NCI-H2081 (cell line): Measurements from ENCODE around the gene CDH7.
A peak's percentile ranks its signal among the peaks of the same experiment; 100 is the strongest.

Experiments used
- DNase-seq, 2 experiments: peaks; one replicate each; lab custom pipeline; 2025; lab: John Stamatoyannopoulos, UW

Gene CDH7

DNA sequence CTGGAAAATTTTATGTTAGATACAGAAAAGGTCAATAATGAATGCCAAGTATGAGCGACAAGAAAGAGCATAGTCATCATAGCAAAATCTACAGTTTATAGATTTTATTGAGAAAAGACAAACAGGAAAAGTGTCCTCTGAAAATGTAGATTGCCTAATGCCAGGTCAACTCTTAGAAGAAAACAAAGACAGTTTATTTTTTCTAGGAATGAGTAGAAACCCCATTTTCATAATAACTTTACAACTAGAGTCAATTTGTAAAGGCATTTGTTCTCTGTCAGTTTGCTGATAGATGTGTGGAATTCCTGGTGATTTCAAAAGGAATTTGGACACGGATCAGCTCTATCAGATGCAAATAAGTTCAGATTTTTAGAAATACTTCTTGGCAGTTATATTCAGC is 16.6 kb downstream of the CDH7 start:
- no peak for DNase-seq

- DNase-seq: no peak
Observed at GRCh38 chr18:65768120-65768778, 17.4 kb downstream of the CDH7 start.

DNA sequence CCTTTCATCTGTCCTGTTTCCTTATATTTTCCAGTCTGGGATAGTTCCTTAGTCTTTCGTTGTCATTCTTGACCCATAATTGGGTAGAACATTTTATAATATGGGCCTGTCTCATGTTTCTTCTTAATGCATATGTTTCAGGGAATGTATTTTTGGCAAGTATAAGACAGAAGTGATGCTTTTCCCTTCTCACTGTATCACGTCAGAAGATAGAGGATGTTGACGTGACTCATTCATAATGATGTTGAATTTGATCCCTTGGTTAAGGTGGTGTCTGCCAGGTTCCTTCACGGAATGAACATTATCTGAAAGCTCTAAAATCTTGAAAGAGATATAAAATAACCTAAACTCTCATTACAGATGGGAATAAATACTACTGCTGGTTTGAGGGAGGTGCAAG is 18.8 kb downstream of the CDH7 start:
- DNase-seq: no peak

- no peak for DNase-seq
Observed at GRCh38 chr18:65786474-65786873, 35.7 kb downstream of the CDH7 start.

GRCh38 chr18:65788373-65788772 is 37.6 kb downstream of the CDH7 start:
- peak; percentile 45 to 75 for DNase-seq

GRCh38 chr18:65790604-65791003 is 39.8 kb downstream of the CDH7 start:
- no peak for DNase-seq

GRCh38 chr18:65791719-65792118 is 40.9 kb downstream of the CDH7 start:
- DNase-seq: no peak

DNA sequence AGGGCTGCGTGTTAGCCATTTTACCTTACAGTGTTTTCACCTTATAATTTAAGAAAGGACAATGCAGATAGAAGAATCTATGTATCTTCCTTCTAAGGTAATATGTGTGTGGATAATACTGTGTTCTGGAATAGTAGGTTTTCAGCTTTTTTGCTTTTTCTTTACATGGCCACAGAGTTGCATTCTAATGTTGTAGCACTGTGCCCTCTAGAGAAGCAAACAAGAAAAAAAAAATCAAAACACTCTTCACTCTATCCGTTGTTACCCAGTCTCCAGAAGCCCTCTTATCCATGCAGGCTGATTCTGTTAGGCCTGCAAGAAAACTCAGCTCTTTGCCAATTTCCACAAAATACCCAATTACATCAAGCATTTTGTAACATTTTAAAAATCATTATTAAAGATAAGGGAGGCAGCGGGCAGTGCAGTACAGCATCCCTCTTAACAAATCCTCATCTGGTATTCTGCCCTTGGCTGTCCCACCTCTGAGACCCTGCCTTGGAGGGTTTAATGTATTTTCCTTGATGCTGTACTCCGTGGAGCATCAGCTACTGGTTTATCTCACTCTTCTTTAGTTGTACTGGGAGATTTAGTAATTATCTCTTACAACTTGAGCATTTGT is 41.8 kb downstream of the CDH7 start:
- DNase-seq: no peak

- DNase-seq: no peak
Observed at GRCh38 chr18:65808759-65809158, 57.9 kb downstream of the CDH7 start.

DNA sequence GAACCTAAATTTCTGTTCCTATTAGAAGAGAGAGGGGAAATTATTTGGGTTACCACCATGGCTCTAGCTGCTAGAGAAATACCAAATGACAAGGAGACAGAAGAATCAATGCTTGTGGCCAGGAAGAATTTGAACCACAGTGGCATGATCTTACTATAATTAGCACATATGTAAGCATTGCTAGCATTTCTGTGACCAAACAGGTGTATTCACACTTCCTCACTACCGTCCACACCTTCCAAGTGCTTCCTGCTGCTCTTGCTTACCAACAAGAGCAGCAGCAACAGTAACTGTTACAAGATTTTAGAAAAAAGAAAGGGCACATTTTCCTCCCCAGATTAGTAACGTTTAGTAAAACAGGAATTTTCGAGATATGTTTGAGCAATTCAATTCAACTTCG is 60.5 kb downstream of the CDH7 start:
- no peak for DNase-seq

DNA sequence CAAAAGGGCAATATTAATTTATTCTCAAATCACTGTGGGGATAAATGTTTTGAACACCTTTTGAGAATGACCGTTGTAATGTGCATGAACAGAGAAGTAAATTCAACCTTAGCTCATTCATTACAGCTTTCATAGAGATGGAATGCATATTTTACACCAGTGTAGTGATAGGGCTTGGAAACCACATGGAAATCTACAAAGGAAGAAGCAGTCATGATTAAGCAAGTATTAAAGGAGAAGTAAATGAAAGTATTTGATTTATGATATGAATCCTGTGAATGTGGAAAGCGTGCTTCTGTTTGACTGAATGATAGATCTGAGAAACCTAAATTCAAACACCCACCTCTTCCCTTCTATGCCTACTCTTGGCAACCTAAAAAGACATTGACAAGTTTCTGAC is 64.7 kb downstream of the CDH7 start:
- no peak for DNase-seq

DNA sequence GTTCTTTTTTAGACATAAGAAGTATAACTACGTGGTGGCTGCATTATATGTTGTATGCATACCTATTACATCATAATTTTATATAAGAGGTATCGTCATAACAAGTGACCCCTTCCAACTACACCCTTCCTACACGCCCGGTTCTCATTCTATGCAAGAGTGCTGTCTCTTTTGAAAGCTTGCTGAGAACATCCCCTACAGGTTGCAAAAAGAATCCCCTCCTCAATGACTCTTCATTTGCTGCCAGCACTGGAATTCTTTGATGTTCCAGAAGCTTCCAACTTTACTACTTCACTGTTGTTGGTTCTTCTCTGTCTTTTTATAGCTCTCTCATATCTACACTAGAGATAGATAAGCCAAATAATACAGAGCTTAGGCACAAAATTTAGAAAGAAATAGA is 66.4 kb downstream of the CDH7 start:
- no peak for DNase-seq

DNA sequence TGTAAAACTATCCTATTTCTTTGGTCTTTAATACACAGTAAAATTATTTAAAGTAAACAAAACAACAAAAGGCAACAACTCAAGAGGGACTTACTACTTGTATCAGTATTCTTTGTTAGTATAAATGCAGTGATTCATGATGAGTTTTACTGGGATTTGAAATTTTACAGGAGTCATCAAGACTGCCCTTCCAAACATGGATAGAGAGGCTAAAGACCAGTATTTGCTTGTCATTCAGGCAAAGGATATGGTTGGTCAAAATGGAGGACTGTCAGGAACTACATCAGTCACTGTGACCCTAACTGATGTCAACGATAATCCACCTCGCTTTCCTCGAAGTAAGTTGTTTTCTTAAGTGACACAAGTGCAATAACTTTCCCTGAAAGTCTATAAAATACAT is 71.1 kb downstream of the CDH7 start:
- no peak for DNase-seq

DNA sequence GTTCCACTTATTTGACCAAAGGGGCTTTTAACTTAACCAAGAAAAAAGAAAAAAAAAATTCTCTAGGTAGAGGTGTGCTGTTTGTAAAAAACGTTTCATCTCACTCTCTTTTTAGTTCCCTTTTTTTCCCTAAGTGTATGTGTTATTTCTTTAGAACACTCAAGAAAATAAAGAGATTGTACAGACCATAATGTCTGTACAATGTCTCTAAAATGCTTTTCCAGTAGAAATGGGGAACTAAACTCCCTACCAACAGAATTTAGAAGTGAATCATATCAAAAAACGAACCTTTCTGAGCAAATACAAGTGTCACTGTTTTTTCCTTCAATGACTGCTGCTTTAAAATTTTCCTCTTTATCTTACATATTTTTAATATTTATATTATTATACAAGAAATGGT is 72.0 kb downstream of the CDH7 start:
- no peak for DNase-seq

GRCh38 chr18:65827444-65827843 is 76.6 kb downstream of the CDH7 start:
- no peak for DNase-seq

DNA sequence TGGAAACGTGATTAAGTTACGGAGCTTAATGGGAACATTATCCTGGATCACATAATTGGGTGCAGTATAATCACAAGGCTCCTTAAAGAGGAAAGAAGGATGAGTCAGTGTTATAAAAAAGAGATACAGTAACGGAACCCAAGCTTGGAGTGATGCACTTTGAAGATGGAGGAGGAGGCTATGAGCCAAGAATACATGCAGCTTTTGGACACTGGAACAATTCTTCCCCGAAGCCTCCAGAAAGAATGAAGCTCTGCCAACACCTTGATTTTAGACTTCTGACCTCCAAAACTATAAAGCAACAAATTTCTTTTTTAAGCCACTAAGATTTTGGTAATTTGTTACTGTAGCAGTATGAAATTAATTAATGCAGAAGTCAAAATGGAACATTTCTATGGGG is 85.1 kb downstream of the CDH7 start:
- no peak for DNase-seq

- DNase-seq: no peak
Observed at GRCh38 chr18:65846107-65846506, 95.3 kb downstream of the CDH7 start.

DNA sequence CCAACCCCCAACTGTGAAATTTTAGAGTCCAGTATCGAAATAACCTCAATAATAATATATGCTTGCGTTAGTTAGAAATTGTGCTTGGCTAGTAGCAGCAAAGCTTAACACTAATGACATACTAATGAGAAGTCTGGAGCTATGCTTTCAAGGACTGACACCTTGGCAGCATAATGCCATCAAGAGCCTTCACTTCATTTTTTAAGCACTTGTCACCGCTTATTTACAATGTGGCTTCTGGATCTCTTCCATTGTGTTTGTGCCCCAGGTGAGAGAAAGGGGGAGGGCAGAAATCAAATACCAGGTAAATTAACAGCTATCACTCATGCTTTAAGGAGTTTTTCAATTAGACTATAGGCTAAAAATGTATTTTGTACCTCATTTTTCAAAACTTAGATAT is 101.5 kb downstream of the CDH7 start:
- DNase-seq: no peak

- no peak for DNase-seq
Observed at GRCh38 chr18:65859075-65859474, 108.3 kb downstream of the CDH7 start.

- no peak for DNase-seq
Observed at GRCh38 chr18:65869527-65869926, 118.7 kb downstream of the CDH7 start.

GRCh38 chr18:65876310-65876709 is 125.5 kb downstream of the CDH7 start:
- DNase-seq: no peak

- no peak for DNase-seq
Observed at GRCh38 chr18:65897292-65897691, 146.5 kb downstream of the CDH7 start.

- no peak for DNase-seq
Observed at GRCh38 chr18:65901522-65901921, 150.7 kb downstream of the CDH7 start.

DNA sequence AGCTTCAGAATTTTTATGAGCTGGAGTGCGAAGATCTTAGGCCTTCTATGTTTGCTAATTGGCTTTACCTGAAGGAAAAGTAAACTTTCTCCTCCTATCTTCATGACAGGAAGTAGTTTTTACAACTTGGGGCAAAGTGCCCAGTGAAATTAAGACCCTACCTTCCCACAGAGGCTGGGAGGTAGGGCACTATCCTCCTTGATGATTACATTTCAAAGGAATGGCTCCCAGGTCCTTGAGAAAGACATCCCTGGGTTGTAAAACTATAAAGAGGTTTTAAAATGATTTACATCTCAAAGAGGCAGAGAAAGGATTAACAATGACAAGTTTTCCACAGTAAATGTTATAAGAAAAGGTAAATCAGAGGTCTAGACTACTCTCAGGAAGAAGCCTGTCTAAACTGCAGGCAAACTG is 155.8 kb downstream of the CDH7 start:
- peak in 1 of 2 experiments; percentile 6 for DNase-seq
